ENCODE measurements around the gene ARCN1. TPM values are rescaled to one million over a fixed set of nuclear protein-coding genes. Genes with fewer than 3 reads are reported as not detected.

ARCN1 gene
- total and polyA plus RNA-seq, 11 donors = 53.1 to 127 (median 99.6) TPM

DNA sequence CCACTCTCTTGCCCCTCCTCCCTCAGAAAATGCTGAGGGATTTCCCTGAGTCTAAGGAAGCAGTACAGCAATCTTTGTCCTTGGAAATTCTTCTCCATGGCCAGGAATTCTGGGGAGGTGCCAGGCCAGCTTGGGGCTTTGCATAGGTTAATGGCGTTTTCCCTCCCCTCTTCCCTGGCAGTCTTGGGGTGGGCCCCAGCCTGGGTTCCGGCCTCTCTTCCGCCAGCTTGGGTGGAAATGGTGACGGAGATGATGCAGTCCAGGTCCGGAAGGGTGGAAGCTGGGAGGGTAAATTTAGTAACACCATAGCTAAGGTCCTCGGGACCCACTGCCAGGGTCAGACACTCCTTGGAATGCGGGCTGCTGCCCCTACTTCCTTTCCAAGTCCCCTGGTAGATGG lies 40.2 kb downstream of the ARCN1 start:
- H3K36me3 ChIP-seq = peaks cover 0 to 45% (median 40%) of the 10 kb centered on the region in 9 donors
- H3K9me3 ChIP-seq = no peaks in the 10 kb centered on the region
- TF ChIP-seq POLR2A (IDR thresholded peaks at IDR 0.05) = no peak
- TF ChIP-seq CTCF (IDR thresholded peaks at IDR 0.05) = no peak
- H3K4me3 ChIP-seq = peak overlapping the region in 8 of 12 donors; percentile 2 to 99 (median 47)
- H3K27me3 ChIP-seq = peaks cover 0 to 18% (median 0%) of the 10 kb centered on the region in 9 donors
- WGBS, 4 donors = 22 to 36% (median 31%) methylated on average over 7 of the region's 7 CpGs
- H3K4me1 ChIP-seq = peaks cover 0 to 78% (median 46%) of the 10 kb centered on the region in 12 donors
- intact Hi-C loops (cut with DNase I) = no loop called here
- peak overlapping the region; percentile 36 to 100 (median 90) for H3K27ac ChIP-seq
- peak; percentile 5 to 68 (median 20) for ATAC-seq
- DNase-seq = peak; percentile 68 to 83 (median 82)

DNA sequence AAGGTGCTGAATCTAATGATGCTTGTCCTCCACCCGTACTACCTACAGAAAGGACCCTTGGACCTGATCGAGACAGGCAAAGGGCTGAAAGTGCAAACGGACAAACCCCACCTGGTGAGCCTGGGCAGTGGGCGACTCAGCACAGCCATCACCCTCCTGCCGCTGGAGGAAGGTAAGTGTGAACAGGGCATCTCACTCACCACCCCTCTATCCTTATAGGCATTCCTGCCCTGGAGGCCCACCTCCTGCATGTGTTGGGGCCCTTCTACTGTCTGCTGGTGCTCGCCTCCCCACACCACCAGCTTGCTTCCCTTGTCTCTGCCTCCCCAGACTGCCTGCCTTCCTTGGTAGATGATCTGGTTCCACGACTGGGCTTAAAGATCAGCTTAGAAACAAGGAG lies 42.3 kb downstream of the ARCN1 start:
- TF ChIP-seq POLR2A (IDR thresholded peaks at IDR 0.05) (no peak), CTCF (IDR thresholded peaks at IDR 0.05) (no peak)
- ATAC-seq (no peak), DNase-seq (peak in 2 of 5 donors; percentile 14 to 23)
- 72 to 84% (median 81%) methylated on average over 7 of the region's 7 CpGs for WGBS, 4 donors
- Histone ChIP-seq H3K27ac (peak overlapping the region in 4 of 12 donors; percentile 11 to 100 (median 58)), H3K27me3 (peaks cover 0 to 17% (median 0%) of the 10 kb centered on the region in 9 donors), H3K4me3 (no peak overlapping the region), H3K36me3 (peaks cover 0 to 60% (median 48%) of the 10 kb centered on the region in 9 donors), H3K9me3 (no peaks in the 10 kb centered on the region), H3K4me1 (peaks cover 0 to 93% (median 65%) of the 10 kb centered on the region in 12 donors)
- intact Hi-C loops (cut with DNase I) = no loop called here

DNA sequence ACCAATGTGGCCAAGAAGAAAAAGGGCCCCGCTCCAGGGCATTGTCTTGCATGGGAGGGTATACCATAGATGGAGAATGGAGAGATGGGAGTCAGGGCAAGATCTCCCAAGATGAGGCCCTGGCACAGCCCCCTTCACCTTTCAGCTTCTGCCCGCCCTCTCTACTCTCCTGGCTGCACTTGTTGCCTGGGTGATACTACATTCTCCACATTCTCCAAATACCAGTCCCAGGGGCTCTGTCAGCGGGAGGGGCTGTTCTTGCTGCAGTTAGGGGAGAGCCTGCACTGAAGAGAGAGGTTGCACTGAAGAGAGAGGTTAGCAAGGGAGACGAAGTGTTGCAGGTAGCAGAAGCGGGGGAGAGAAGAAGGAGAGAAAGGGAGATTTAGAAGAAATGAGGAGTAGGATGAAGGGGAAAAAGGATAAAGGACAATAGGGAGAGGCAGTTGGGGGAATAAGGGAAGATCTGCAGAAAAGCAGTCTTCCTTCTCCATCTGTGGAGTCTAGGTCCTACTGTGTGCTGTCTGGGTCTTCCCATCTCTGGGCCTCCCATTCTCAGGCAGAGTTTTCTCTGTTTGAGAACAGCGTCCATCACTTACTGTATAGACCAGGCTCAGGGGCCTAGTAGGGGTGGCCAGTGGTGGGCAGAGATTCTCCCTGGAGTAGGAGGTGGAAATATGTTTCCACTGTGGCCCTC lies 43.2 kb downstream of the ARCN1 start:
- TF ChIP-seq CTCF (IDR thresholded peaks at IDR 0.05) (no peak), POLR2A (IDR thresholded peaks at IDR 0.05) (no peak)
- WGBS, 4 donors = 81 to 85% (median 83%) methylated on average over 6 of the region's 6 CpGs
- DNase-seq = peak in 1 of 5 donors; percentile 7
- Histone ChIP-seq H3K27me3 (peaks cover 0 to 12% (median 0%) of the 10 kb centered on the region in 9 donors), H3K4me1 (peaks cover 3 to 94% (median 70%) of the 10 kb centered on the region in 12 donors), H3K9me3 (no peaks in the 10 kb centered on the region), H3K4me3 (no peak overlapping the region), H3K36me3 (peaks cover 0 to 69% (median 48%) of the 10 kb centered on the region in 9 donors), H3K27ac (peak overlapping the region in 5 of 12 donors; percentile 5 to 99 (median 93))
- ATAC-seq = no peak
- intact Hi-C loops (cut with DNase I) = loop anchor here in 1 of 10 donors (5.0 kb wide), 1 partner anchor 42 kb away; no protein-coding TSS in a partner anchor

DNA sequence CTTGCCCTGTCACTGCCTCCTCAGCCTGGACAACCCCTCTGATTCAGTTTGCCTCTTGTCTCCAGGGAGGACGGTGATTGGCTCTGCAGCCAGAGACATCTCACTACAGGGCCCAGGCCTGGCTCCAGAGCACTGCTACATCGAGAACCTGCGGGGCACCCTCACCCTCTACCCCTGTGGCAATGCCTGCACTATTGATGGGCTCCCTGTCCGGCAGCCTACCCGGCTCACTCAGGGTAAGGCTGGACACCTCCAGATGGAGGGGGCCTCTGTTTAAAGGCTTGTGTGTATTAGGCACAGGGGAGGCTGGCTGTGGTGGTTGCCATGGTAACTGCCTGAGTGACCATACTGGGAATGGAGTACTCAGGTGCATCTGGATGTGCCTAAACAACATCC lies 43.8 kb downstream of the ARCN1 start:
- peaks cover 0 to 73% (median 48%) of the 10 kb centered on the region in 9 donors for H3K36me3 ChIP-seq
- H3K4me1 ChIP-seq = peaks cover 8 to 94% (median 72%) of the 10 kb centered on the region in 12 donors
- H3K4me3 ChIP-seq = no peak overlapping the region
- TF ChIP-seq CTCF (IDR thresholded peaks at IDR 0.05) = no peak
- no peak for TF ChIP-seq POLR2A (IDR thresholded peaks at IDR 0.05)
- peaks cover 0 to 6% (median 0%) of the 10 kb centered on the region in 9 donors for H3K27me3 ChIP-seq
- WGBS, 4 donors = 67 to 88% (median 77%) methylated on average over 3 to 5 of the region's 5 CpGs
- intact Hi-C loops (cut with DNase I) = loop anchor here in 1 of 10 donors (5.0 kb wide), 1 partner anchor 41 kb away; no protein-coding TSS in a partner anchor
- no peaks in the 10 kb centered on the region for H3K9me3 ChIP-seq
- H3K27ac ChIP-seq = peak overlapping the region in 7 of 12 donors; percentile 12 to 99 (median 82)
- peak in 2 of 5 donors; percentile 23 to 33 for DNase-seq
- no peak for ATAC-seq
